ENCODE results near the gene TFAP2D. TPM values are rescaled to one million over a fixed set of nuclear protein-coding genes. Genes with fewer than 3 reads are reported as not detected.

TFAP2D gene
- total and polyA plus RNA-seq, 12 donors: not detected

GRCh38 chr6:50714487-50715379, 1.4 kb downstream of the TFAP2D start:
- no peaks in the 10 kb centered on the region for H3K36me3 ChIP-seq
- peaks cover 0 to 96% (median 83%) of the 10 kb centered on the region in 7 donors for H3K27me3 ChIP-seq
- no peak overlapping the region for H3K27ac ChIP-seq
- DNase-seq: no peak
- 1 to 2% methylated on average over 51 of the region's 51 CpGs for WGBS, 2 donors
- H3K9me3 ChIP-seq: no peaks in the 10 kb centered on the region
- no peaks in the 10 kb centered on the region for H3K4me1 ChIP-seq
- TF ChIP-seq CTCF (IDR thresholded peaks at IDR 0.05): no peak
- H3K4me3 ChIP-seq: no peak overlapping the region
- intact Hi-C loops (cut with DNase I): no loop called here
- no peak for ATAC-seq

GRCh38 chr6:50716899-50717509, 3.7 kb downstream of the TFAP2D start:
- Histone ChIP-seq H3K36me3 (no peaks in the 10 kb centered on the region), H3K4me3 (no peak overlapping the region), H3K27me3 (peaks cover 0 to 96% (median 81%) of the 10 kb centered on the region in 7 donors), H3K27ac (no peak overlapping the region), H3K4me1 (no peaks in the 10 kb centered on the region), H3K9me3 (no peaks in the 10 kb centered on the region)
- intact Hi-C loops (cut with DNase I): no loop called here
- TF ChIP-seq CTCF (IDR thresholded peaks at IDR 0.05): no peak
- ATAC-seq (no peak), DNase-seq (no peak)
- WGBS, 2 donors: 2% methylated on average over 14 of the region's 14 CpGs

GRCh38 chr6:50717734-50718457, 4.6 kb downstream of the TFAP2D start:
- Histone ChIP-seq H3K9me3 (no peaks in the 10 kb centered on the region), H3K36me3 (no peaks in the 10 kb centered on the region), H3K4me1 (no peaks in the 10 kb centered on the region), H3K27ac (no peak overlapping the region), H3K27me3 (peaks cover 0 to 96% (median 81%) of the 10 kb centered on the region in 7 donors), H3K4me3 (no peak overlapping the region)
- 2 to 5% methylated on average over 9 of the region's 9 CpGs for WGBS, 2 donors
- DNase-seq: no peak
- no peak for ATAC-seq
- intact Hi-C loops (cut with DNase I): no loop called here
- TF ChIP-seq CTCF (IDR thresholded peaks at IDR 0.05): no peak

- intact Hi-C loops (cut with DNase I): no loop called here
- Histone ChIP-seq H3K27me3 (peaks cover 0 to 96% (median 81%) of the 10 kb centered on the region in 7 donors), H3K36me3 (no peaks in the 10 kb centered on the region), H3K4me3 (no peak overlapping the region), H3K4me1 (no peaks in the 10 kb centered on the region), H3K9me3 (no peaks in the 10 kb centered on the region), H3K27ac (no peak overlapping the region)
- whole genome bisulfite sequencing, 2 donors: 10 to 20% methylated on average over 2 of the region's 2 CpGs
- no peak for DNase-seq
- TF ChIP-seq CTCF (IDR thresholded peaks at IDR 0.05): no peak
- no peak for ATAC-seq
These were observed 5.2 kb downstream of the TFAP2D start for GRCh38 chr6:50718566-50718965.
